H9 (cell line): ENCODE results near the gene WFDC12. TPM values are rescaled to one million over a fixed set of nuclear protein-coding genes. Genes with fewer than 3 reads are reported as not detected.

Source experiments
- DNase-seq: peaks from one replicate; pipeline ENCODE4 v3.0.0-alpha.2; 2017
- H2AFZ ChIP-seq: one replicate; pipeline ENCODE4 v1.6.1; 2013; ENCODE audit warnings: mild to moderate bottlenecking, low read length, control low read depth, moderate library complexity
- H2AK5ac ChIP-seq: 2 replicates; pipeline ENCODE4 v1.6.1; 2013; ENCODE audit warnings: low read length, control low read depth, mixed read lengths; ENCODE audit not compliant: insufficient read length
- H2BK120ac ChIP-seq: one replicate; pipeline ENCODE4 v1.6.1; 2013; ENCODE audit warnings: low read depth, mild to moderate bottlenecking, low read length, control low read depth, inconsistent platforms; ENCODE audit not compliant: poor library complexity, severe bottlenecking
- H2BK12ac ChIP-seq: 2 replicates; pipeline ENCODE4 v1.6.1; 2013; ENCODE audit warnings: low read length, control low read depth, mixed read lengths, low read depth; ENCODE audit not compliant: insufficient read length
- H2BK15ac ChIP-seq: 2 replicates; pipeline ENCODE4 v1.6.1; 2013; ENCODE audit warnings: low read depth, low read length, control low read depth
- H2BK20ac ChIP-seq: one replicate; pipeline ENCODE4 v1.6.1; 2013; ENCODE audit warnings: low read depth, mild to moderate bottlenecking, low read length, control low read depth, inconsistent platforms; ENCODE audit not compliant: poor library complexity, severe bottlenecking
- H2BK5ac ChIP-seq: 2 replicates; pipeline ENCODE4 v1.6.1; 2013; ENCODE audit warnings: low read length, control low read depth, mixed read lengths; ENCODE audit not compliant: insufficient read length
- H3K14ac ChIP-seq: 2 replicates; pipeline ENCODE4 v1.6.1; 2013; ENCODE audit warnings: low read length, control low read depth; ENCODE audit not compliant: insufficient read depth
- H3K18ac ChIP-seq: 2 replicates; pipeline ENCODE4 v1.6.1; 2013; ENCODE audit warnings: low read depth, mild to moderate bottlenecking, mixed read lengths, low read length, control low read depth; ENCODE audit not compliant: insufficient read length
- H3K23ac ChIP-seq: 2 replicates; pipeline ENCODE4 v1.6.1; 2013; ENCODE audit warnings: low read length, control low read depth, mixed read lengths, low read depth; ENCODE audit not compliant: insufficient read length
- H3K23me2 ChIP-seq: 2 replicates; pipeline ENCODE4 v1.6.1; 2013; ENCODE audit warnings: low read depth, mild to moderate bottlenecking, mixed read lengths, low read length, control low read depth; ENCODE audit not compliant: insufficient read length, poor library complexity, severe bottlenecking
- H3K27ac ChIP-seq: 2 replicates; pipeline ENCODE4 v1.5.1; 2013; ENCODE audit warnings: low read length, control low read depth, mixed read lengths, low read depth; ENCODE audit not compliant: insufficient read length
- H3K27me3 ChIP-seq: 2 replicates; pipeline ENCODE4 v1.6.1; 2013; ENCODE audit warnings: low read length, control low read depth, inconsistent platforms; ENCODE audit not compliant: insufficient read depth
- H3K4ac ChIP-seq: 2 replicates; pipeline ENCODE4 v1.6.1; 2013; ENCODE audit warnings: low read depth, mild to moderate bottlenecking, control low read depth, inconsistent platforms, low read length, moderate library complexity
- H3K4me1 ChIP-seq: 2 replicates; pipeline ENCODE4 v1.6.1; 2013; ENCODE audit warnings: low read length, control low read depth, inconsistent platforms; ENCODE audit not compliant: insufficient read depth
- H3K4me2 ChIP-seq: 2 replicates; pipeline ENCODE4 v1.6.1; 2013; ENCODE audit warnings: low read length, control low read depth, mixed read lengths; ENCODE audit not compliant: insufficient read length, insufficient read depth
- H3K56ac ChIP-seq: 2 replicates; pipeline ENCODE4 v1.6.1; 2013; ENCODE audit warnings: low read depth, mild to moderate bottlenecking, mixed read lengths, low read length, control low read depth; ENCODE audit not compliant: insufficient read length
- H3K79me1 ChIP-seq: 2 replicates; pipeline ENCODE4 v1.6.1; 2013; ENCODE audit warnings: low read depth, mild to moderate bottlenecking, moderate library complexity, low read length, control low read depth, inconsistent platforms; ENCODE audit not compliant: insufficient read depth, poor library complexity, severe bottlenecking
- H3K79me2 ChIP-seq: 2 replicates; pipeline ENCODE4 v1.6.1; 2013; ENCODE audit warnings: low read length, control low read depth, inconsistent platforms; ENCODE audit not compliant: insufficient read depth
- H3K9ac ChIP-seq: 2 replicates; pipeline ENCODE4 v1.6.1; 2013; ENCODE audit warnings: low read length, control low read depth, mixed read lengths; ENCODE audit not compliant: insufficient read length; ENCODE audit errors: extremely low read depth
- H3K9me3 ChIP-seq: one replicate; pipeline ENCODE4 v1.6.1; 2013; ENCODE audit warnings: low read depth, low read length, inconsistent platforms; ENCODE audit not compliant: control insufficient read depth
- H3T11ph ChIP-seq: one replicate; pipeline ENCODE4 v1.6.1; 2013; ENCODE audit warnings: mild to moderate bottlenecking, low read length, control low read depth, inconsistent platforms
- H4K20me1 ChIP-seq: one replicate; pipeline ENCODE4 v1.6.1; 2013; ENCODE audit not compliant: control insufficient read depth, insufficient read length, insufficient read depth
- H4K5ac ChIP-seq: 2 replicates; pipeline ENCODE4 v1.6.1; 2013; ENCODE audit warnings: low read depth, mild to moderate bottlenecking, mixed read lengths, low read length, control low read depth; ENCODE audit not compliant: insufficient read length
- H4K8ac ChIP-seq: replicated peaks from 2 replicates; pipeline ENCODE4 v1.6.1; 2013; ENCODE audit warnings: low read length, control low read depth, mixed read lengths, low read depth; ENCODE audit not compliant: insufficient read length
- H4K91ac ChIP-seq: 2 replicates; pipeline ENCODE4 v1.6.1; 2013; ENCODE audit warnings: low read depth, mild to moderate bottlenecking, moderate library complexity, mixed read lengths, low read length, control low read depth; ENCODE audit not compliant: insufficient read length
- H3K27ac Mint-ChIP-seq, 3 experiments: 2 replicates in 2 of 3; 3 replicates in 1 of 3; pipeline ENCODE4 v1.8.0; 2020 to 2021; ENCODE audit warnings: mixed read lengths in 3 of 3, mild to moderate bottlenecking in 1 of 3, moderate library complexity in 1 of 3
- H3K27me3 Mint-ChIP-seq: 2 replicates; pipeline ENCODE4 v1.8.0; 2021; ENCODE audit warnings: low read depth, mild to moderate bottlenecking, moderate library complexity, mixed read lengths
- H3K36me3 Mint-ChIP-seq, 3 experiments: 2 replicates in 2 of 3; 3 replicates in 1 of 3; pipeline ENCODE4 v1.8.0; 2020 to 2021; ENCODE audit warnings: low read depth in 3 of 3, mixed read lengths in 3 of 3; ENCODE audit not compliant: insufficient read depth in 1 of 3
- H3K4me1 Mint-ChIP-seq, 2 experiments: 2 replicates each; pipeline ENCODE4 v1.8.0; 2020; ENCODE audit warnings: mixed read lengths in 2 of 2
- H3K4me3 Mint-ChIP-seq, 2 experiments: 2 replicates in 1 of 2; 3 replicates in 1 of 2; pipeline ENCODE4 v1.8.0; 2020 to 2021; ENCODE audit warnings: mild to moderate bottlenecking in 2 of 2, mixed read lengths in 2 of 2, moderate library complexity in 1 of 2
- H3K9me3 Mint-ChIP-seq, 2 experiments: 2 replicates in 1 of 2; 3 replicates in 1 of 2; pipeline ENCODE4 v1.8.0; 2020; ENCODE audit warnings: mild to moderate bottlenecking in 2 of 2, mixed read lengths in 2 of 2, moderate library complexity in 1 of 2
- CTCF ChIP-seq: fragments of 200-600 bp; sonication (generic); conservative IDR thresholded peaks from 3 replicates; pipeline ENCODE4 v1.8.0; 2021; ENCODE audit warnings: antibody characterized with exemption, mild to moderate bottlenecking
- WGBS: extraction: QIAGEN DNeasy Blood & Tissue Kit; methylation state at CpG from one replicate; pipeline ENCODE4 v1.1.7; 2013; ENCODE audit warnings: missing lambda C conversion rate, low lambda C conversion rate, mixed read lengths; ENCODE audit not compliant: insufficient read length; ENCODE audit errors: extremely low coverage; 5-methylcytosine and 5-hydroxymethylcytosine counted together
- total RNA-seq: library from RNA; stranded (reverse); gene quantifications from 2 replicates; pipeline ENCODE4 v1.2.1, GENCODE V29; 2021

The WFDC12 gene
- total RNA-seq, 1 experiment from 2014 or later, result not detected

- Histone ChIP-seq H3K23ac (no peak overlapping the region), H2BK15ac (no peak overlapping the region), H3T11ph (no peak overlapping the region), H3K9me3 (peaks cover 6% of the 10 kb centered on the region), H2BK20ac (no peak overlapping the region), H2BK120ac (no peak overlapping the region), H4K20me1 (no peaks in the 10 kb centered on the region), H3K23me2 (no peaks in the 10 kb centered on the region), H3K4ac (no peak overlapping the region), H3K79me1 (no peaks in the 10 kb centered on the region), H2BK12ac (no peak overlapping the region), H3K18ac (no peak overlapping the region), H3K4me1 (no peaks in the 10 kb centered on the region), H4K8ac (no peak overlapping the region), H2AK5ac (no peak overlapping the region), H2AFZ (no peak overlapping the region), H3K56ac (no peak overlapping the region), H4K5ac (no peak overlapping the region), H3K27ac (no peak overlapping the region), H2BK5ac (no peak overlapping the region), H4K91ac (no peak overlapping the region), H3K9ac (no peak overlapping the region), H3K4me2 (no peak overlapping the region), H3K27me3 (no peaks in the 10 kb centered on the region), H3K14ac (no peak overlapping the region), H3K79me2 (no peaks in the 10 kb centered on the region)
- DNase-seq, result no peak
- no peak for TF ChIP-seq CTCF
- H3K36me3 Mint-ChIP-seq, result peaks cover 20 to 48% (median 30%) of the 10 kb centered on the region in 3 experiments
- peaks cover 0 to 1% of the 10 kb centered on the region in 2 experiments; a peak in 1 of 4 replicates for H3K4me1 Mint-ChIP-seq
- H3K4me3 Mint-ChIP-seq, result no peak overlapping the region
- no peak overlapping the region for H3K27ac Mint-ChIP-seq
- H3K27me3 Mint-ChIP-seq, result no peaks in the 10 kb centered on the region
- peaks cover 5 to 10% of the 10 kb centered on the region in 2 experiments; a peak in 4 of 5 replicates for H3K9me3 Mint-ChIP-seq
- no CpG with 5 or more reads among the region's 3 CpGs for WGBS
Measured at GRCh38 chr20:45082468-45082867, 41.8 kb downstream of the WFDC12 start.
